ENCODE measurements around the gene CSHL1. TPM values are rescaled to one million over a fixed set of nuclear protein-coding genes. Genes with fewer than 3 reads are reported as not detected.

CSHL1 gene
- total and polyA plus RNA-seq, 9 of the 15 experiments (the other 6 are each of a cell fraction or from before 2014, with no cell fraction given) = not detected

DNA sequence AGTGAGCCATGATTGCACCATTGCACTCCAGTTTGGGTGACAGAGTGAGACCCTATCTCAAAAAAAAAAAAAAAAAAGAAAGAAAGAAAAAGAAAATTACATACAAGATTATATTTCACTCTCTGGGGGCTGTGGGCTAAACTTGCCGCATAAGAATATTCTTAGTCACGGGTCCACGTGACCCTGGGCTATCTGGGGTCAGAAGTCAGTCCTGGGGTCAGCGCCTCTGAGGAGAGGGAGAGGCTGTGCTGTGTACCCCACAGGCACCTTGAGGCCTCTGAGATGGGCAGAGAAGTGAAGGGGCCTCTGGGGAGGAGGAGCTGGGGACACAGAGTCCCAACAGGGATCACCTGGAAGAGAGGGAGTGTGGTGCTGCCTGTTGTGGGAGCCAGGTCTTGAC, 26.9 kb upstream of the CSHL1 start:
- in situ Hi-C loops (cut with MboI) (no loop called here), intact Hi-C loops (cut with micrococcal nuclease) (no loop called here)
- POLR2A ChIA-PET = no interaction called here
- DNase-seq (ENCODE audit: extremely low read depth in 1 of 4, low spot score in 3 of 4) (no peak), FAIRE-seq (no peak), ATAC-seq (no peak)
- no peaks in the 10 kb centered on the region; the same call in 1 of the 2 replicates for H3K9me3 ChIP-seq (replicated peaks; ENCODE audit: control insufficient read depth, insufficient read depth, low read depth, low read length)
- H2AFZ ChIP-seq (ENCODE audit: low read depth, low read length) = no peak overlapping the region
- no TSS peak for BruUV-seq (replicated peaks)
- no peak overlapping the region for H3K27ac ChIP-seq (ENCODE audit: extremely low read depth, low read depth, low read length)
- peaks cover 0 to 21% of the 10 kb centered on the region in 2 experiments; a peak in 2 of 5 replicates for H3K4me1 ChIP-seq (replicated peaks in 1 of 2; ENCODE audit: control insufficient read depth in 2 of 2, insufficient read depth in 2 of 2, low read length in 2 of 2)
- H3K4me2 ChIP-seq (ENCODE audit: insufficient read depth, low read length) = no peak overlapping the region
- TF ChIP-seq RAD51 (IDR thresholded peaks at IDR 0.05; ENCODE audit: borderline replicate concordance, low read depth) (0 out of 2 replicates have a peak, but pooled peaks have one; percentile 40), BHLHE40 (IDR thresholded peaks at IDR 0.05; ENCODE audit: low read length) (peak; percentile 30; the same call in 1 of the 2 replicates), NR2C1 (IDR thresholded peaks at IDR 0.05) (peak; percentile 67), NR2C1 (tag; IDR thresholded peaks at IDR 0.05) (peak; percentile 75), NFIX (CRISPR knock-in tag; IDR thresholded peaks at IDR 0.05; ENCODE audit: low read depth) (no peak), NR2C2 (CRISPR knock-in tag; IDR thresholded peaks at IDR 0.05) (no peak), NR2C2 (tag; IDR thresholded peaks at IDR 0.05) (peak; percentile 60; the same call in 1 of the 2 replicates)
- TF ChIP-seq, protein P1, sequence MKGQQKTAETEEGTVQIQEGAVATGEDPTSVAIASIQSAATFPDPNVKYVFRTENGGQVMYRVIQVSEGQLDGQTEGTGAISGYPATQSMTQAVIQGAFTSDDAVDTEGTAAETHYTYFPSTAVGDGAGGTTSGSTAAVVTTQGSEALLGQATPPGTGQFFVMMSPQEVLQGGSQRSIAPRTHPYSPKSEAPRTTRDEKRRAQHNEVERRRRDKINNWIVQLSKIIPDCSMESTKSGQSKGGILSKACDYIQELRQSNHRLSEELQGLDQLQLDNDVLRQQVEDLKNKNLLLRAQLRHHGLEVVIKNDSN (CRISPR knock-in tag; IDR thresholded peaks at IDR 0.05) = peak; percentile 74
- TF ChIP-seq, protein P2, sequence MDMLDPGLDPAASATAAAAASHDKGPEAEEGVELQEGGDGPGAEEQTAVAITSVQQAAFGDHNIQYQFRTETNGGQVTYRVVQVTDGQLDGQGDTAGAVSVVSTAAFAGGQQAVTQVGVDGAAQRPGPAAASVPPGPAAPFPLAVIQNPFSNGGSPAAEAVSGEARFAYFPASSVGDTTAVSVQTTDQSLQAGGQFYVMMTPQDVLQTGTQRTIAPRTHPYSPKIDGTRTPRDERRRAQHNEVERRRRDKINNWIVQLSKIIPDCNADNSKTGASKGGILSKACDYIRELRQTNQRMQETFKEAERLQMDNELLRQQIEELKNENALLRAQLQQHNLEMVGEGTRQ (CRISPR knock-in tag; IDR thresholded peaks at IDR 0.05) = peak; percentile 63
- TF ChIP-seq, protein P3, sequence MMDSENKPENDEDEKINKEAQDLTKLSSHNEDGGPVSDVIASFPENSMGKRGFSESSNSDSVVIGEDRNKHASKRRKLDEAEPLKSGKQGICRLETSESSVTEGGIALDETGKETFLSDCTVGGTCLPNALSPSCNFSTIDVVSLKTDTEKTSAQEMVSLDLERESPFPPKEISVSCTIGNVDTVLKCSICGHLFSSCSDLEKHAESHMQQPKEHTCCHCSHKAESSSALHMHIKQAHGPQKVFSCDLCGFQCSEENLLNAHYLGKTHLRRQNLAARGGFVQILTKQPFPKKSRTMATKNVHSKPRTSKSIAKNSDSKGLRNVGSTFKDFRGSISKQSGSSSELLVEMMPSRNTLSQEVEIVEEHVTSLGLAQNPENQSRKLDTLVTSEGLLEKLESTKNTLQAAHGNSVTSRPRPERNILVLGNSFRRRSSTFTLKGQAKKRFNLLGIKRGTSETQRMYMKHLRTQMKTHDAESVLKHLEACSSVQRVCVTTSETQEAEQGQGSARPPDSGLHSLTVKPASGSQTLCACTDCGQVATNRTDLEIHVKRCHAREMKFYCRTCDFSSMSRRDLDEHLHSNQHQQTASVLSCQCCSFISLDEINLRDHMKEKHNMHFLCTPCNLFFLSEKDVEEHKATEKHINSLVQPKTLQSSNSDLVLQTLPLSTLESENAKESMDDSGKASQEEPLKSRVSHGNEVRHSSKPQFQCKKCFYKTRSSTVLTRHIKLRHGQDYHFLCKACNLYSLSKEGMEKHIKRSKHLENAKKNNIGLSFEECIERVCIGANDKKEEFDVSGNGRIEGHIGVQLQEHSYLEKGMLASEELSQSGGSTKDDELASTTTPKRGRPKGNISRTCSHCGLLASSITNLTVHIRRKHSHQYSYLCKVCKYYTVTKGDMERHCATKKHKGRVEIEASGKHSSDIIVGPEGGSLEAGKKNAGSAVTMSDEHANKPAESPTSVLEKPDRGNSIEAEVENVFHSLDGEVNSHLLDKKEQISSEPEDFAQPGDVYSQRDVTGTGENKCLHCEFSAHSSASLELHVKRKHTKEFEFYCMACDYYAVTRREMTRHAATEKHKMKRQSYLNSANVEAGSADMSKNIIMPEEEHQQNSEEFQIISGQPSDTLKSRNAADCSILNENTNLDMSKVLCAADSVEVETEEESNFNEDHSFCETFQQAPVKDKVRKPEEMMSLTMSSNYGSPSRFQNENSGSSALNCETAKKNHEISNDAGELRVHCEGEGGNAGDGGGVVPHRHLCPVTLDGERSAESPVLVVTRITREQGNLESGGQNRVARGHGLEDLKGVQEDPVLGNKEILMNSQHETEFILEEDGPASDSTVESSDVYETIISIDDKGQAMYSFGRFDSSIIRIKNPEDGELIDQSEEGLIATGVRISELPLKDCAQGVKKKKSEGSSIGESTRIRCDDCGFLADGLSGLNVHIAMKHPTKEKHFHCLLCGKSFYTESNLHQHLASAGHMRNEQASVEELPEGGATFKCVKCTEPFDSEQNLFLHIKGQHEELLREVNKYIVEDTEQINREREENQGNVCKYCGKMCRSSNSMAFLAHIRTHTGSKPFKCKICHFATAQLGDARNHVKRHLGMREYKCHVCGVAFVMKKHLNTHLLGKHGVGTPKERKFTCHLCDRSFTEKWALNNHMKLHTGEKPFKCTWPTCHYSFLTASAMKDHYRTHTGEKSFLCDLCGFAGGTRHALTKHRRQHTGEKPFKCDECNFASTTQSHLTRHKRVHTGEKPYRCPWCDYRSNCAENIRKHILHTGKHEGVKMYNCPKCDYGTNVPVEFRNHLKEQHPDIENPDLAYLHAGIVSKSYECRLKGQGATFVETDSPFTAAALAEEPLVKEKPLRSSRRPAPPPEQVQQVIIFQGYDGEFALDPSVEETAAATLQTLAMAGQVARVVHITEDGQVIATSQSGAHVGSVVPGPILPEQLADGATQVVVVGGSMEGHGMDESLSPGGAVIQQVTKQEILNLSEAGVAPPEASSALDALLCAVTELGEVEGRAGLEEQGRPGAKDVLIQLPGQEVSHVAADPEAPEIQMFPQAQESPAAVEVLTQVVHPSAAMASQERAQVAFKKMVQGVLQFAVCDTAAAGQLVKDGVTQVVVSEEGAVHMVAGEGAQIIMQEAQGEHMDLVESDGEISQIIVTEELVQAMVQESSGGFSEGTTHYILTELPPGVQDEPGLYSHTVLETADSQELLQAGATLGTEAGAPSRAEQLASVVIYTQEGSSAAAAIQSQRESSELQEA (IDR thresholded peaks at IDR 0.05; ENCODE audit: low read depth) = no peak
- H4K20me1 ChIP-seq (replicated peaks; ENCODE audit: control insufficient read depth, insufficient read depth, low read length) = no peaks in the 10 kb centered on the region; the same call in 1 of the 2 replicates
- H3K4me3 ChIP-seq = no peak overlapping the region
- CTCF ChIA-PET (ENCODE audit: low intra/inter-chr PET ratio) = no interaction called here
- peaks cover 22 to 49% of the 10 kb centered on the region in 2 experiments for H3K27me3 ChIP-seq (ENCODE audit: control insufficient read depth in 2 of 2, insufficient read depth in 2 of 2, low read length in 2 of 2)
- no peaks in the 10 kb centered on the region for H3K79me2 ChIP-seq (ENCODE audit: control insufficient read depth, insufficient read depth, low read length)
- peak overlapping the region in 1 of 2 experiments; percentile 36; a peak in 1 of 4 replicates for H3K9ac ChIP-seq (ENCODE audit: insufficient read depth in 1 of 2, low read depth in 2 of 2, low read length in 2 of 2)
- H3K36me3 ChIP-seq (ENCODE audit: control insufficient read depth, insufficient read depth, low read length) = no peaks in the 10 kb centered on the region
- H3K9me1 ChIP-seq (ENCODE audit: control insufficient read depth, insufficient read depth, low read length) = no peaks in the 10 kb centered on the region
- 12% methylated on average over 4 of the region's 4 CpGs for WGBS (ENCODE audit: insufficient coverage, low coverage, missing lambda C conversion rate)

All from K562 (cell line).